DOHH2 (cell line): ENCODE measurements around the gene TTLL10.

Experiments used
- H3F3A ChIP-seq: fragments of 200-600 bp; sonication (generic), shearing (Covaris generic); 2 replicates; pipeline ENCODE4 v1.6.0; 2016; ENCODE audit warnings: antibody characterized with exemption, mild to moderate bottlenecking; ENCODE audit not compliant: control insufficient read depth, insufficient read depth
- H3K27ac ChIP-seq: fragments of 200-600 bp; sonication (generic); 2 replicates; pipeline ENCODE4 v1.5.1; 2014; ENCODE audit warnings: low read depth, mild to moderate bottlenecking, low read length, moderate library complexity
- H3K27me3 ChIP-seq: fragments of 200-600 bp; sonication (generic); 2 replicates; pipeline ENCODE4 v1.6.1; 2014; ENCODE audit warnings: mild to moderate bottlenecking, low read length, mixed read lengths; ENCODE audit not compliant: control insufficient read depth
- H3K36me3 ChIP-seq: fragments of 200-600 bp; sonication (generic); 2 replicates; pipeline ENCODE4 v1.6.1; 2014; ENCODE audit warnings: mild to moderate bottlenecking, low read length, moderate library complexity, mixed read lengths; ENCODE audit not compliant: control insufficient read depth
- H3K4me1 ChIP-seq: fragments of 200-600 bp; sonication (generic); 2 replicates; pipeline ENCODE4 v1.6.1; 2014; ENCODE audit warnings: mild to moderate bottlenecking, low read length, mixed read lengths; ENCODE audit not compliant: control insufficient read depth
- H3K4me2 ChIP-seq: fragments of 200-600 bp; sonication (generic); 2 replicates; pipeline ENCODE4 v1.6.0; 2014; ENCODE audit warnings: mild to moderate bottlenecking, low read length, moderate library complexity
- H3K4me3 ChIP-seq: fragments of 200-600 bp; sonication (generic); 2 replicates; pipeline ENCODE4 v1.5.1; 2014; ENCODE audit warnings: mild to moderate bottlenecking, low read length, mixed read lengths
- H3K79me2 ChIP-seq: fragments of 200-600 bp; sonication (generic); 2 replicates; pipeline ENCODE4 v1.6.1; 2014; ENCODE audit warnings: mild to moderate bottlenecking, low read length, mixed read lengths; ENCODE audit not compliant: control insufficient read depth
- H3K9me2 ChIP-seq: fragments of 200-600 bp; sonication (generic); replicated peaks from 2 replicates; pipeline ENCODE4 v1.6.1; 2014; ENCODE audit warnings: mild to moderate bottlenecking, low read length, mixed read lengths; ENCODE audit not compliant: control insufficient read depth
- H3K9me3 ChIP-seq: fragments of 200-600 bp; sonication (generic); 2 replicates; pipeline ENCODE4 v1.6.1; 2014; ENCODE audit warnings: antibody characterized with exemption, low read length, mixed read lengths; ENCODE audit not compliant: control insufficient read depth, insufficient read depth
- H4K20me1 ChIP-seq: fragments of 200-600 bp; sonication (generic); 2 replicates; pipeline ENCODE4 v1.6.0; 2014; ENCODE audit warnings: low read depth, mild to moderate bottlenecking, antibody characterized with exemption, low read length, moderate library complexity; ENCODE audit not compliant: control insufficient read depth, insufficient read depth
- EZH2phosphoT487 ChIP-seq: fragments of 200-600 bp; sonication (generic); IDR thresholded peaks from 2 replicates; pipeline ENCODE4 v1.6.1; 2017; ENCODE audit warnings: borderline replicate concordance, mild to moderate bottlenecking, antibody characterized with exemption, low read length, moderate library complexity, mixed read lengths
- TF ChIP-seq, protein P1 (sequence below): fragments of 200-600 bp; sonication (generic); IDR thresholded peaks from one replicate; pipeline ENCODE4 v1.5.1; 2014; ENCODE audit warnings: antibody characterized with exemption, mild to moderate bottlenecking, low read depth, low read length; ENCODE audit not compliant: poor library complexity, severe bottlenecking

Gene TTLL10

DNA sequence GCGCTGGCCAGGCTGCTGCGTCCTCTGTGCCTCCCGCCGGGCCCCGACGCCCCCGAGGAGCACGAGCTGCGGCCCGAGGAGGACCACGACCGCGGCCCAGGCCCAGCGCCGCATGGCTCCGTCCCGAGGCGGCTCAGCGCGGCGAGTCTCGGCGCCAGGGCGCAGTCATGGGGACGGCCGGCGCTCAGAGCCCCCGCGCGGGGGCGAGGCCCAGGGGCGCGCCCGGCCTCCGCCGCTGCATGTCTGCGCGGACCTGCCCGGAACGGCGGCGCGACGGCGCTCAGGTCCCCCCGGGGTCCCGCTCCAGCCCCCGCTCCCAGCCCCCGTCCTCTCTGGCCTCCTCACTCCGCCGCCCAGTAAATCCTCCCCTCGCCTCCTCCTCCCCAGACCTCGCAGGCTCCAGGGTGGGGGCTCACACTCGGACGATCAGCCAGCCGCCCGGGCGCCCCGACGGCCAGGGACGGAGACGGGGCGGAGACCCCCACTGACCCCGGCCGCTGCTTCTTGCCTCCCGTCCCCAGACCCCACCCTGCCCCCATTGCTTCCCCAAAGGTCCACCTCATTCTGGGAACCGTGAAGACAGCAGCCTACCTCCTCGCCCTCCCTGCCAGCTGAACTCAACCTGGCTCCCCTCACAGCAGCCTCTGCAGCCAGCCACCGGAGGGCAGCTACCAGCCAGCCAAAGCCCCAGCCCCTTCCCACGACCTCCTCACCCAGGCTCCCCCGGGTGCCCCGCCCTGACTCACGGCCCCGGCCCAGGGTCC, 73.1 kb downstream of the TTLL10 start, which contains the start of gene C1QTNF12:
TSS of gene C1QTNF12 (minus strand) at position 146 of the 764 bp plus-strand sequence. CDS start at position 114, 32 bp downstream.
- H3K27ac ChIP-seq = no peak within 1 kb of the TSS
- H3K36me3 ChIP-seq = no peaks in the 10 kb centered on the region
- H3K27me3 ChIP-seq = no peaks in the 10 kb centered on the region
- H3K4me3 ChIP-seq = no peak within 1 kb of the TSS
- no peaks in the 10 kb centered on the region for H3F3A ChIP-seq
- H3K4me2 ChIP-seq = no peak within 1 kb of the TSS
- H3K79me2 ChIP-seq = no peaks in the 10 kb centered on the region
- no peak for TF ChIP-seq EZH2phosphoT487
- TF ChIP-seq, protein P1, sequence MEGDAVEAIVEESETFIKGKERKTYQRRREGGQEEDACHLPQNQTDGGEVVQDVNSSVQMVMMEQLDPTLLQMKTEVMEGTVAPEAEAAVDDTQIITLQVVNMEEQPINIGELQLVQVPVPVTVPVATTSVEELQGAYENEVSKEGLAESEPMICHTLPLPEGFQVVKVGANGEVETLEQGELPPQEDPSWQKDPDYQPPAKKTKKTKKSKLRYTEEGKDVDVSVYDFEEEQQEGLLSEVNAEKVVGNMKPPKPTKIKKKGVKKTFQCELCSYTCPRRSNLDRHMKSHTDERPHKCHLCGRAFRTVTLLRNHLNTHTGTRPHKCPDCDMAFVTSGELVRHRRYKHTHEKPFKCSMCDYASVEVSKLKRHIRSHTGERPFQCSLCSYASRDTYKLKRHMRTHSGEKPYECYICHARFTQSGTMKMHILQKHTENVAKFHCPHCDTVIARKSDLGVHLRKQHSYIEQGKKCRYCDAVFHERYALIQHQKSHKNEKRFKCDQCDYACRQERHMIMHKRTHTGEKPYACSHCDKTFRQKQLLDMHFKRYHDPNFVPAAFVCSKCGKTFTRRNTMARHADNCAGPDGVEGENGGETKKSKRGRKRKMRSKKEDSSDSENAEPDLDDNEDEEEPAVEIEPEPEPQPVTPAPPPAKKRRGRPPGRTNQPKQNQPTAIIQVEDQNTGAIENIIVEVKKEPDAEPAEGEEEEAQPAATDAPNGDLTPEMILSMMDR = no peak
- H4K20me1 ChIP-seq = no peaks in the 10 kb centered on the region
- H3K4me1 ChIP-seq = peaks cover 14% of the 10 kb centered on the region
- no peaks in the 10 kb centered on the region for H3K9me3 ChIP-seq
- H3K9me2 ChIP-seq = no peaks in the 10 kb centered on the region

DNA sequence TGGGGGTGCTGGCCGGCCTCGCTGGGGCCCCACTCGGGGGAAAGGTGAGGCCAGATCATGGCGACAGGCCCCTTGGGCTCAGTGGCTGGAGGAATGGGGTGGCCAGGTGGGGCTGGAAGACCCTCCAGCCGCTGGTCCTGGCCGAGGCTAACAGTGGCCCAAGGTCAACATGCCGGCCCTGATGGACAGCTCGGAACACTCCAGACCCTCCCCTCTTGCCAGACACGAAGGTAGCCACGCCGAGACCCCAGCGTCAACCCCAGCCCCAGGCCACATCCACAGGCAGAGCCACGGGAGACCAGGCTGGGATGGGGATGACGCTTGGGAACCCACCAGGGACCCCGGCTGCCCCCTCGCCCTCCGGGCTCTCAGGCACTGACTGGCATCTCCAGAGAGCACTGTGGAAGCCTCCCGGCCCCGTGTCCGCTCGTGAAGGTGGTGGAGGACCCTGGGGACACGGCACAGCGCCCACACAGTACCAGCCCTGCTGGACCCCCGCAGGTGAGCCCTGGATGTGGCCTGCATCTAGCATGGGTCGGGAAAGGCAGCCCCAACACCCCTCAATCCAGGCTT, 73.7 kb downstream of the TTLL10 start:
- no peak overlapping the region for H3K4me2 ChIP-seq

More for the DNA sequence above, 73.7 kb downstream of the TTLL10 start:
- H4K20me1 ChIP-seq = no peaks in the 10 kb centered on the region
- H3K9me3 ChIP-seq = no peaks in the 10 kb centered on the region
- no peaks in the 10 kb centered on the region for H3K79me2 ChIP-seq
- TF ChIP-seq, protein P1 = no peak
- no peak for TF ChIP-seq EZH2phosphoT487
- H3K36me3 ChIP-seq = no peaks in the 10 kb centered on the region; the same call in 1 of the 2 replicates
- no peaks in the 10 kb centered on the region for H3K9me2 ChIP-seq
- H3K27me3 ChIP-seq = no peaks in the 10 kb centered on the region
- no peak overlapping the region for H3K27ac ChIP-seq
- H3K4me1 ChIP-seq = peaks cover 14% of the 10 kb centered on the region
- no peaks in the 10 kb centered on the region for H3F3A ChIP-seq
- H3K4me3 ChIP-seq = no peak overlapping the region
